SKM-1 treated with dmso at 0.1 percent for 144 hours (cell line): ENCODE data around the gene RB1.
"Not testable (repeated sequence)": the region's sequence is repeated elsewhere in the genome, so short reads cannot be mapped to it uniquely, and the experiment has no call there.

Experiments used
- DNase-seq: peaks from one replicate; lab custom pipeline; 2025; ENCODE audit not compliant: unreplicated experiment; lab: John Stamatoyannopoulos, UW

RB1 gene

GRCh38 chr13:48346583-48346982 lies 43.0 kb downstream of the RB1 start:
- no peak for DNase-seq

GRCh38 chr13:48349525-48349924 lies 46.0 kb downstream of the RB1 start:
- DNase-seq = no peak

- no peak for DNase-seq
These were observed 50.0 kb downstream of the RB1 start for GRCh38 chr13:48353590-48353989.

DNA sequence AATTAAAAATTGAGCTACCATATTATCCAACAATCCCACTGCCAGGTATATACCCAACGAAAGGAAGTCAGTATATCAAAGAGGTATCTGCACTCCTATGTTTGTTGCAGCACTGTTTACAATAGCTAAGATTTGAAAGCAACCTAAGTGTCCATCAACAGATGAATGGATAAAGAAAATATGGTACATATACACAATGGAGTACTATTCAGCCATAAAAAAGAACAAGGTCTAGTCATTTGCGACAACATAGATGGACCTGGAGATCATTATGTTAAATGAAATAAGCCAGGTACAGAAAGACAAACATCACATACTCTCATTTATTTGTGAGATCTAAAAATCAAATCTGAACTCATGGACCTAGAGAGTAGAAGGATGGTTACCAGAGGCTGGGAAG lies 52.0 kb downstream of the RB1 start:
- not testable (repeated sequence) for DNase-seq

GRCh38 chr13:48356750-48357149 lies 53.2 kb downstream of the RB1 start:
- DNase-seq = no peak

DNA sequence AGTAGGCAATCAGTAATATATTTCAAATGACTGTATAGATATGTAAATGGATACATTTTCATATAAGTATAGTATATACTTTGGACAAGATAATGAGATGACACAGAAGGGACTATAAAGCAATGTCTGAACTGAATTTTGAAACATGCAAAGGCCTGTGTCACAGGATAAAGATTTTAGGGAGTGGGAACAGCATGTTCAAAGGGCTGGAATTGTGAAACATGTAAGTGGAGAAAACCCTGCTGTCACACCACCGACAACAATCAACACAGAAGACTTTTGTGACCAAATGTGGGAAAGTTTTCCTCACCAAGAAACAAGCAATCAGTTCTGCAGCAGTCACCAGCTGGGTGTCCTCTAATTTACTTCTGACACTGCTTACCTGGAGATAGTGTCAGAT lies 66.4 kb downstream of the RB1 start:
- DNase-seq = no peak

GRCh38 chr13:48370815-48371214 lies 67.3 kb downstream of the RB1 start:
- DNase-seq = no peak

- DNase-seq = no peak
These were observed 74.3 kb downstream of the RB1 start for GRCh38 chr13:48377857-48378256.

- no peak for DNase-seq
These were observed 77.0 kb downstream of the RB1 start for GRCh38 chr13:48380581-48380980.

DNA sequence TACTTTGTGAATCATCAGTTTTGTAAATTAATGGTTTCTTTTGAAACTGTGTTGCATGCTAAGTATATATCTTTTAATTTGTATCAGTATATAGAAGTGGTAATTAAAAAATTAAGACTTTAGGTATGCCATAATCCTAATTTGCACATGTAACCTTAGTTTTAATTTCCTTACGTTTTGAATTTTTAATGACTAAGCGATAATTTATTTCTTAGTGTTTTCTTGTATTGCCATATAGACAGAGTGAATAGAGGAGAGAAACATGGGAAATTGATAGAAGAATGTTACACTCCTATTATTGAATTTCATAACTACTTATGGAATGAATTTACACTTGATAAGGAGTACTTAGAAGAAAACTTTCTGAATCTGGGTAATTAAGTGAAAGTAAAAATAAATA lies 79.8 kb downstream of the RB1 start:
- DNase-seq = no peak

GRCh38 chr13:48386816-48387215 lies 83.3 kb downstream of the RB1 start:
- DNase-seq = no peak

GRCh38 chr13:48391257-48391656 lies 87.7 kb downstream of the RB1 start:
- DNase-seq = no peak

DNA sequence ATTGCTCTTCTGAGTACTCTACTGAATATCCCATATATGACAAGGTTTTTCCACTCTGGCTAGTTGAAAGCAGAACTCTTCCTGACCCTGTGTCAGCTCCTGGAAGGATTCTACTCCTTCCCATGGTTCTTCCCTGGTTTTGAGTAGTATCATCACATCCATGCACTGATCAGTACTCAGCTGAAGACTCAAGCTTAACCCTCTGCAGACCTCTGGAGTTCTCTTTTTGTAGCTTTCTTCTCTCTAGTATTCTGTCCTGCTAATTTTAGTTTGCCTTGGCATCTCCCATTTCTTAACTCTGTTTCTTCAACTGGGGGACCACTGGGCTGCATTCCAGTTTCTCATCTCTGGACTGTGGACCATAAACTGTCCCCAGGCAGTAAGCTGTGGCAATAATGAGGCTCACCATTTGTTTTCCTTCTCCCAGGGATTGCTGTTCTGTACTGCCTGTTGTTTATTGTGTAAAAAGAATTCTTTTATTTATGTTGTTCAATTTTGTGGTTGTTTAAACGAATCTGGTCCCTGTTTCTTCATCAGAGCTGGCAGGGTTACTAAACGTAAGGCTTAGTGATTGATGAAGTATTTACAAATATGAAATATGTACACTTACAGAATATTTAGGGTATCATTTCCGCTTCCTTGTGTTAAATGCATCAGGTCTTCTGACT lies 89.6 kb downstream of the RB1 start:
- no peak for DNase-seq

DNA sequence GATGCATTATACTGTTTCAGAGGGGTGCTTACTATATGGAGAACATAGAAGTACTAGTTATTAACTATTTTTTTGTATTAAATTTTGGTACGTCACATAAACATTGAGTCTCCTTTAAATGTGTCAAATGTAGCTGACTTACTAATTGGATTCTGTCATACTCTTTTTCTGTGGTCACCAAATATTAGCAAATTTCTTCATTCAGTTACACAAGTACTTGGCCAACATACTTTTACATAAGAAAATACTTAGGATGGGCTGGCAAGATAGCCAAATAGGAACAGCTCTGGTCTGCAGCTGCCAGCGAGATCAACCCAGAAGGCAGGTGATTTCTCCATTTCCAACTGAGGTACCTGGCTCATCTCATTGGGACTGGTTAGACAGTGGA lies 90.1 kb downstream of the RB1 start:
- no peak for DNase-seq

GRCh38 chr13:48397744-48398143 lies 94.2 kb downstream of the RB1 start:
- DNase-seq = no peak

GRCh38 chr13:48398450-48399095 lies 95.0 kb downstream of the RB1 start:
- no peak for DNase-seq

DNA sequence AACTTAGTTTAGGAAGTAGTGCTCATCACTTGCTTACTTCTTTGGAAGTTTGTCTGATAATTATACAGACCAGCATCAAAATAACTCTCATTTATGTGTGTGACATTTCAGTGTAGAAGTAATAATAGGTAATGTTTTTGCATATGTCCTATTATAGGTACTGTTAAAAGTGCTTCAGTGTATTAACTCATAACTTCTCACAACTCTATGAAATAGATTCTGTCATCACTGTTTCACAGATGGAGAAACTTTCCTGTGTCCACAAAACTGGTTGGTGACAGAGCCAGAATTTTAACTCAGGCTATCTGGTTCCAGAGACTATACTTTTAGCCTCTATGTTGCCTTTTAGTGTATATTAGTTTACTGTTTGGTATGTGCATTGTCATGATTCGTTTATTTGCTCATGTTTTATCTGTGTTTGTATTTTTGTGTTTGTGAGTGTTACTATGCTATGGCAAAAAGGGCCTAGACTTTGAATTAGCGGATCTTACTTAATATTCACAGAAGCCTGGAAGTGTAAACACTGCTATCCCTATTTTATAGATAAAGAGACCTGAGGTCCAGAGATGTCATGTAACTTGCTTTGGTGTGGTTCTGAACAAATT lies 96.6 kb downstream of the RB1 start:
- no peak for DNase-seq

GRCh38 chr13:48400850-48401291 lies 97.3 kb downstream of the RB1 start:
- DNase-seq = no peak

DNA sequence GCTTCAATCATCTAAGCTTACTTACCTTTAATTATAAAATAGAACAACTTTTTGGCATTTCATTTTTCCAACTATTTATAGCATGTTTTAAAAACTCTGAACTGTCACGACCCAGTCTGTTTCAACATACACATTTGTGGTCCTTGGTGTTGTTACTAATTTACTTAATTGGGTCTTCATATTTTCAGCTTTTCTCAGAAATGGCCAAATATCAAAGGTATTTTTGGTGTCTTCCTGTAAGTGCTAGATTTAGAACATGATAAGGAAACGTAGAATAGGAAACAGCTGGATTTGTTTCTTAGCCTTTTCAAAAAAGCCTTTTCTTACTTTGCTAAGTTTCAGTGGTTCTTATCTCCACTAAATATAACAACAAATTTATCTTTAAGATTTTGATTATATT lies 97.9 kb downstream of the RB1 start:
- DNase-seq = no peak

DNA sequence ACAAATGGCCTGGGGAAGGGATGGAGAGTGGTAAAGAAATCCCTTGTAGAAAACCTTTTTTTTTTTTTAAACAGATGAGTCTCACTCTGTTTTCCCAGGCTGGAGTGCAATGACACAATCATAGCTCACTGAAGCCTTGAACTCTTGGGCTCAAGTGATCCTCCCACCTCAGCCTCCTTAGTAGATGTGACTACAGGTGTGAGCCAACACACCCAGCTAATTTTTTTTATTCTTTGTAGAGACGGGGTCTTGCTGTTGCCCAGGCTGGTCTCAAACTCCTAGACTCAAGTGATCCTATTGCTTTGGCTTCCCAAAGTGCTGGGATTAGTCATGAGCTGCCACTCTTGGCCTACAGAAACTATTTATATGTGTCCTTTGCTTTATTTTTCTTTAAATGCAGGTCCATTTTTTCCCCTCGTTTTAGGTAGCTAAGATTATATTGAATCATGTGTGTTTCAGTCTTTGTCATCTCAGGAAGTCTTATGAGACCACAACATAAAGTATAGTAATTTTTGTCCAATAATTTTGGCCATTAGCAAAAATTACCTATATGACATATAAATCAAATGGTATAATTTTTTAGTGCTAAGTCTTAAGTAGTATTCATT lies 98.9 kb downstream of the RB1 start:
- no peak for DNase-seq

DNA sequence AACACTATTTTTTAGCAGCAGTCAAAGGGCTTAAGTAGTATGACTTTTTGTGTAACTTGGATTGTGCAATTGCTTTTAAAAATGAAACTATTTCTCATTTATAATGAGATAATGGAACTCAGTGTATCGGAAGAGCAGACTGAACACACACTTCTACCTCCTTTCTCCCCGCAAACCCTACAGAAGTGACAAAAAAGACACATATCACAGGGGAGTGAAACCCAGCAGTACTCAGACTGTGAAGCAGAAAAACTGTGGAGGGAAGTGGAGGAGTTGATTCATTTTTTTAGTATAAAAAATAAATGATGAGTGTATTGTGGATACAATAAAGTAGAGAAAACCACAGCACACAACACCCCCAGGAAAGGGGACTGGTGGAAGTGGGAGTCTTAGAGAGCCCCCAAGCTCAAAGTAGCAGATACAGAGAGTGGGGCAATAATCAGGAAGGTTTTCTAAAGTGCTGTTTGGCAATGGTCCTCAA lies 99.6 kb downstream of the RB1 start:
- no peak for DNase-seq

- DNase-seq = no peak
These were observed 100.4 kb downstream of the RB1 start for GRCh38 chr13:48403913-48404312.
